A549 (cell line): ENCODE results near the gene SCUBE1. TPM values are rescaled to one million over a fixed set of nuclear protein-coding genes. Genes with fewer than 3 reads are reported as not detected.

ENCODE experiments used
- ATAC-seq, 2 experiments: fragments of 200-7000 bp in 1 of 2; fragments of >200 bp in 1 of 2; cut with Nextera tagmentation in 1 of 2; cut with Tn5 transposase in 1 of 2; 3 replicates each; pipeline versions ENCODE4 v1.8.0 to v1.9.1; 2018 to 2020; ENCODE audit warnings: mild to moderate bottlenecking in 1 of 2, moderate library complexity in 1 of 2
- CTCF ChIA-PET: fragments of 300-600 bp; sonication (Branson Sonifier 250); formaldehyde crosslinking; extraction: SDS; loops from one replicate; lab custom pipeline; 2021; ENCODE audit warnings: antibody characterized with exemption, inconsistent platforms; lab: Yijun Ruan, JAX
- POLR2A ChIA-PET: fragments of 350-600 bp; formaldehyde crosslinking; extraction: SDS; loops from one replicate; lab custom pipeline; 2021; ENCODE audit warnings: antibody characterized with exemption, inconsistent platforms; lab: Yijun Ruan, JAX
- DNase-seq, 2 experiments: peaks; one replicate each; pipeline versions ENCODE4 v3.0.0 to v3.0.0-alpha.2; 2011 to 2016; ENCODE audit warnings: low read depth in 1 of 2, low spot score in 1 of 2
- FAIRE-seq: peaks from 2 replicates; lab custom pipeline; 2011; peaks lifted over from hg19 to GRCh38; lab: Jason Lieb, UNC
- H3K27ac ChIP-seq, 2 experiments: fragments of >200 bp; sonication (Bioruptor Twin); formaldehyde crosslinking; 3 replicates each; pipeline ENCODE4 v1.5.1; 2016 to 2017
- H3K4me1 ChIP-seq: fragments of >200 bp; sonication (Bioruptor Twin); formaldehyde crosslinking; 3 replicates; pipeline ENCODE4 v1.6.1; 2016
- H3K4me2 ChIP-seq: fragments of >200 bp; sonication (Bioruptor Twin); formaldehyde crosslinking; 3 replicates; pipeline ENCODE4 v1.6.1; 2016
- H3K4me3 ChIP-seq: fragments of >200 bp; sonication (Bioruptor Twin); formaldehyde crosslinking; 3 replicates; pipeline ENCODE4 v1.5.1; 2016
- H3K9me3 ChIP-seq: fragments of >200 bp; sonication (Bioruptor Twin); formaldehyde crosslinking; 3 replicates; pipeline ENCODE4 v1.6.1; 2016
- BHLHE40 ChIP-seq: IDR thresholded peaks from 2 replicates; pipeline ENCODE4 v1.6.1; 2012; ENCODE audit warnings: low read depth, low read length, inconsistent platforms
- EHF ChIP-seq: fragments of 250-450 bp; sonication (Bioruptor Pico); IDR thresholded peaks from 2 replicates; pipeline ENCODE4 v1.5.0; 2020; ENCODE audit warnings: mild to moderate bottlenecking
- EHMT2 ChIP-seq: fragments of 200-600 bp; sonication (generic); IDR thresholded peaks from 2 replicates; pipeline ENCODE4 v1.6.1; 2016; ENCODE audit warnings: antibody characterized with exemption, low read depth, mild to moderate bottlenecking, moderate library complexity
- EP300 ChIP-seq, 2 experiments: fragments of >200 bp; sonication (Bioruptor Twin); formaldehyde crosslinking; IDR thresholded peaks; 2 replicates in 1 of 2; 3 replicates in 1 of 2; pipeline ENCODE4 v1.6.1; 2016 to 2017
- FOXS1 ChIP-seq: fragments of 250-450 bp; sonication (Bioruptor Pico); IDR thresholded peaks from 2 replicates; pipeline ENCODE4 v1.5.0; 2020; ENCODE audit warnings: mild to moderate bottlenecking, moderate library complexity
- HDAC2 ChIP-seq: fragments of 200-600 bp; sonication (generic); IDR thresholded peaks from 2 replicates; pipeline ENCODE4 v1.6.1; 2016
- HEYL ChIP-seq: fragments of 250-450 bp; sonication (Bioruptor Pico); IDR thresholded peaks from 2 replicates; pipeline ENCODE4 v1.8.0; 2021; ENCODE audit warnings: mild to moderate bottlenecking, moderate library complexity
- HOXA7 ChIP-seq: fragments of 250-450 bp; sonication (Bioruptor Pico); IDR thresholded peaks from 2 replicates; pipeline ENCODE4 v1.5.0; 2020; ENCODE audit warnings: mild to moderate bottlenecking, moderate library complexity
- KDM1A ChIP-seq: fragments of 200-600 bp; sonication (generic); IDR thresholded peaks from 2 replicates; pipeline ENCODE4 v1.6.1; 2016; ENCODE audit warnings: low read depth, mild to moderate bottlenecking
- KDM5A ChIP-seq: fragments of 200-600 bp; sonication (generic); IDR thresholded peaks from 2 replicates; pipeline ENCODE4 v1.6.1; 2016; ENCODE audit warnings: antibody characterized with exemption, mild to moderate bottlenecking
- NFE2L2 ChIP-seq: fragments of 150-350 bp; conservative IDR thresholded peaks from 2 replicates; pipeline ENCODE4 v1.6.1; 2014; ENCODE audit warnings: low read length
- NPAS2 ChIP-seq: fragments of 250-450 bp; sonication (Bioruptor Pico); IDR thresholded peaks from 2 replicates; pipeline ENCODE4 v1.8.0; 2022; ENCODE audit warnings: mild to moderate bottlenecking, moderate library complexity, borderline replicate concordance
- PHF8 ChIP-seq: fragments of 200-600 bp; sonication (generic); IDR thresholded peaks from 2 replicates; pipeline ENCODE4 v1.6.1; 2016; ENCODE audit warnings: low read depth, mild to moderate bottlenecking, antibody characterized with exemption, moderate library complexity, borderline replicate concordance
- POLR2A ChIP-seq: IDR thresholded peaks from 2 replicates; pipeline ENCODE4 v1.6.1; 2012; ENCODE audit warnings: mild to moderate bottlenecking, low read length
- RARB ChIP-seq: fragments of 250-450 bp; sonication (Bioruptor Pico); IDR thresholded peaks from 2 replicates; pipeline ENCODE4 v1.8.0; 2021; ENCODE audit warnings: mild to moderate bottlenecking, moderate library complexity
- RFX5 ChIP-seq: fragments of 450-650 bp; IDR thresholded peaks from 2 replicates; pipeline ENCODE4 v1.7.1; 2014; ENCODE audit warnings: antibody characterized with exemption, mild to moderate bottlenecking, moderate library complexity
- SMC3 ChIP-seq: fragments of >200 bp; sonication (Bioruptor Twin); formaldehyde crosslinking; IDR thresholded peaks from 3 replicates; pipeline ENCODE4 v1.6.1; 2018; ENCODE audit warnings: inconsistent platforms
- SREBF2 ChIP-seq: fragments of 450-650 bp; IDR thresholded peaks from 2 replicates; pipeline ENCODE4 v1.6.1; 2014; ENCODE audit warnings: mild to moderate bottlenecking, moderate library complexity
- TP53 ChIP-seq: fragments of 250-450 bp; sonication (Bioruptor Pico); IDR thresholded peaks from 2 replicates; pipeline ENCODE4 v1.5.0; 2021; ENCODE audit warnings: mild to moderate bottlenecking, moderate library complexity
- ZNF302 ChIP-seq: fragments of 250-450 bp; sonication (Bioruptor Pico); IDR thresholded peaks from 2 replicates; pipeline ENCODE4 v1.9.0; 2021; ENCODE audit warnings: inconsistent platforms, mild to moderate bottlenecking, moderate library complexity
- WGBS: methylation state at CpG from one replicate; pipeline ENCODE4 v1.1.6; 2017; ENCODE audit errors: missing lambda C conversion rate; 5-methylcytosine and 5-hydroxymethylcytosine counted together
- polyA plus RNA-seq, 4 experiments: library from polyadenylated mRNA; depleted of rRNA in 3 of 4; stranded (reverse); fragments of >200 nt; fragmentation: RNase III in 1 of 4; extraction: RNeasy Plus Mini Kit Qiagen cat#74134 plus additional on column Dnase treatment in 1 of 4; gene quantifications; 2 replicates in 3 of 4; 3 replicates in 1 of 4; pipeline ENCODE4 v1.2.3, GENCODE V29; 2011 to 2017
- TF ChIP-seq, protein P1 (sequence below): fragments of 250-450 bp; sonication (Bioruptor Pico); IDR thresholded peaks from 2 replicates; pipeline ENCODE4 v1.5.0; 2020; ENCODE audit warnings: low read depth, mild to moderate bottlenecking, moderate library complexity
- TF ChIP-seq, protein P2 (sequence below): IDR thresholded peaks from 2 replicates; pipeline ENCODE4 v1.6.1; 2012
- TF ChIP-seq, protein P3 (sequence below): fragments of >200 bp; sonication (Bioruptor Twin); formaldehyde crosslinking; IDR thresholded peaks from 2 replicates; pipeline ENCODE4 v1.6.1; 2016
- TF ChIP-seq, protein P4 (sequence below): IDR thresholded peaks from 2 replicates; pipeline ENCODE4 v1.6.1; 2012; ENCODE audit warnings: low read depth, borderline replicate concordance
- TF ChIP-seq, protein P5 (sequence below): fragments of 150-350 bp; IDR thresholded peaks from 2 replicates; pipeline ENCODE4 v1.6.1; 2014; ENCODE audit warnings: low read depth, mild to moderate bottlenecking, low read length
- TF ChIP-seq, protein P6 (sequence below): fragments of >200 bp; sonication (Bioruptor Twin); formaldehyde crosslinking; IDR thresholded peaks from 3 replicates; pipeline ENCODE4 v1.6.1; 2016
- TF ChIP-seq, protein P7 (sequence below): fragments of >200 bp; sonication (Bioruptor Twin); formaldehyde crosslinking; IDR thresholded peaks from 3 replicates; pipeline ENCODE4 v1.5.1; 2016

Gene SCUBE1
- polyA plus RNA-seq, 2 of the 4 experiments (the other 2 are of a cell fraction) = 0.01 to 0.12 TPM

DNA sequence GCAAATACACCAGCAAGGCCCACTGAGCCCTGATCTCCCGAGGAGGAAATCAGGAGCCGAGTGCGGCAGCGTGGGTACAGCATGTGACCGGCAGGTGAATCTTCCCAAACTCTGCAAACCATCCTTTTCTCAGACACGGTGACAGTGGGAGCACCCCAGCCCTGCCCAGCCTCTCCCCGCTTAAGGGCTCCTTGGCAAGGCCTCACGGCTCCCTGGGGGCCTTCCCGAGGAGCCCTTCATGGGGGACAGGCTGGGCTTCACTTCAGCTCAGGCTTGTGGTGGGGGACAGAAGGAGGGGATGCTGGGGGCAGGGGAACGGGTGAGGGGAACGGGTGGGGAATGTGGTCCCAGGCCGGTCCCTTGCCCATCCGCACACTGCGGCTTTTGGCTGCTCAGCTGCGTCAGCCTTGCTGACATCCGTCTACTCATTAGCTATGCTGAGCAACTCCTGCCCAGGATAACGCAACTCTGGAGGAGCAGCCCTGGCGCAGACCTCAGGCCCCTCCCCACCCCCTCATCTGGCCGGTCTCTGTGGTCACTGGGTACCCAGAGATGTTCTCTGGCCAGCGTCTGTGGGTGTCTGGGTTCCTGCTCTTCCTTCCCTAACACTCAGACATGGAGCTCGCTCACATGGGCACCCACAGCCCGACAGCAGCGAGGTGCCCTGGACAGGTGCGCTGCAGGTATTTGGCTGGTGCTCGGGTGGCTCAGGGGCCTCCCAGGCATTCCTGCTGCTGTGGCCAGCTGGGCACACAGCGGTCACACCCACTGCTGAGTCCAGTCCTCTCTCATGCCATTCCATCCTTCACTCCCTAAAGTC lies 134.3 kb downstream of the SCUBE1 start:
- ATAC-seq (no peak), FAIRE-seq (no peak)
- POLR2A ChIA-PET = no interaction called here

DNA sequence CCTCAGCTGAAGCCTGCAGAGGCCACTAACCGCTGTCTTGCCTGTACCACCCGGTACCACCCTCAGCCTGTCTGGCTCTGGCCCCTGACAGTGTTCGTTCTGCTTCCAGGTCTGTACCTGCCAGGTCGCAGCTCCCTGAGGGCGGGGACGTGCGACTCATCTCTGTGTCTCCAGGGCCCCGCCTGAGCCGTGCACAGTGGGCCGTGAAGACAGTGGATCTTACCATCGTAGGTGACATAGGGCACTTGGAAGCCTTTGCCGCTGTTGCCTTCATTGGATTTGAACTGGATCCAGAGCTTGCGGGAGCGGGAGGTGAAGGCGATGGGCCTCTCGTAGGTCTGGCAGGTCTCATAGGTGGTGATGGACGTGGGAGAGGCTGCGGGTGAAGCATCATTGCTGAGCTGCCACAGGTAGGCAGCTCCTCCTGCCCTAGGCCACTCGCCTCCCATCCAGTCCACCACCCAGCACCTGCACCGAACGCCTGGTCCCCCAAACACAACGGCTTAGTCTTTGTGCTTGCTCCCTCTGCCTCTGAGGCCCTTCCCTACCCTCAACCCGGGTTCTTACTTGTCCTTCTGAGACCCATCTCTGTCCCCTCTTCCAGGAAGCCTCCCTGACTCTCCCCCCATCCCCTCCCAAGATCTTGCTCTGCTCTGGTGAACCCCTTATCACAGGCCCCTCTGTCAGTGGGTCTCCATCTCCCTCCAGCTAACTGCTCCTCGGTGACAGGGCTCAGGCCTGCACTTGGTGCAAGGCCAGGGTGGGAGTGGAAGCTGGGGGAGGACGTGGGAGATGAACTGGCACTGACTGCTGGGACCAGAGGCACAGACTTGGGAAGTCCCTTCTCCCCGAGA lies 135.1 kb downstream of the SCUBE1 start:
- 79% methylated on average over 14 of the region's 26 CpGs for WGBS
- H3K27ac ChIP-seq = no peak overlapping the region
- H3K4me2 ChIP-seq = no peak overlapping the region
- ATAC-seq (no peak), FAIRE-seq (no peak), DNase-seq (no peak)
- H3K4me1 ChIP-seq = no peaks in the 10 kb centered on the region
- CTCF ChIA-PET = interaction anchor here (1.8 kb wide), 1 partner anchor 21 kb away, joined by 4 read pairs; the partner anchor contains the start of gene TTLL12
- no peaks in the 10 kb centered on the region for H3K9me3 ChIP-seq
- TF ChIP-seq, protein P1, sequence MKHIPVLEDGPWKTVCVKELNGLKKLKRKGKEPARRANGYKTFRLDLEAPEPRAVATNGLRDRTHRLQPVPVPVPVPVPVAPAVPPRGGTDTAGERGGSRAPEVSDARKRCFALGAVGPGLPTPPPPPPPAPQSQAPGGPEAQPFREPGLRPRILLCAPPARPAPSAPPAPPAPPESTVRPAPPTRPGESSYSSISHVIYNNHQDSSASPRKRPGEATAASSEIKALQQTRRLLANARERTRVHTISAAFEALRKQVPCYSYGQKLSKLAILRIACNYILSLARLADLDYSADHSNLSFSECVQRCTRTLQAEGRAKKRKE (CRISPR knock-in tag) = no peak
- no peak for TF ChIP-seq EP300 (IDR thresholded peaks at IDR 0.05)
- TF ChIP-seq, protein P2, sequence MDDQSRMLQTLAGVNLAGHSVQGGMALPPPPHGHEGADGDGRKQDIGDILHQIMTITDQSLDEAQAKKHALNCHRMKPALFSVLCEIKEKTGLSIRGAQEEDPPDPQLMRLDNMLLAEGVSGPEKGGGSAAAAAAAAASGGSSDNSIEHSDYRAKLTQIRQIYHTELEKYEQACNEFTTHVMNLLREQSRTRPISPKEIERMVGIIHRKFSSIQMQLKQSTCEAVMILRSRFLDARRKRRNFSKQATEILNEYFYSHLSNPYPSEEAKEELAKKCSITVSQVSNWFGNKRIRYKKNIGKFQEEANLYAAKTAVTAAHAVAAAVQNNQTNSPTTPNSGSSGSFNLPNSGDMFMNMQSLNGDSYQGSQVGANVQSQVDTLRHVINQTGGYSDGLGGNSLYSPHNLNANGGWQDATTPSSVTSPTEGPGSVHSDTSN = no peak
- no peak for TF ChIP-seq KDM5A
- TF ChIP-seq SMC3 = no peak
- TF ChIP-seq SREBF2 = no peak
- TF ChIP-seq BHLHE40 = no peak
- TF ChIP-seq, protein P3, sequence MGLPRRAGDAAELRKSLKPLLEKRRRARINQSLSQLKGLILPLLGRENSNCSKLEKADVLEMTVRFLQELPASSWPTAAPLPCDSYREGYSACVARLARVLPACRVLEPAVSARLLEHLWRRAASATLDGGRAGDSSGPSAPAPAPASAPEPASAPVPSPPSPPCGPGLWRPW = no peak
- no peak for TF ChIP-seq TP53 (CRISPR knock-in tag)
- TF ChIP-seq, protein P4, sequence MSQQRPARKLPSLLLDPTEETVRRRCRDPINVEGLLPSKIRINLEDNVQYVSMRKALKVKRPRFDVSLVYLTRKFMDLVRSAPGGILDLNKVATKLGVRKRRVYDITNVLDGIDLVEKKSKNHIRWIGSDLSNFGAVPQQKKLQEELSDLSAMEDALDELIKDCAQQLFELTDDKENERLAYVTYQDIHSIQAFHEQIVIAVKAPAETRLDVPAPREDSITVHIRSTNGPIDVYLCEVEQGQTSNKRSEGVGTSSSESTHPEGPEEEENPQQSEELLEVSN = no peak
- TF ChIP-seq HDAC2 = no peak
- TF ChIP-seq HOXA7 (CRISPR knock-in tag) = no peak
- no peak for TF ChIP-seq NFE2L2
- TF ChIP-seq ZNF302 (CRISPR knock-in tag) = no peak
- TF ChIP-seq EHF (CRISPR knock-in tag) = no peak
- TF ChIP-seq, protein P5, sequence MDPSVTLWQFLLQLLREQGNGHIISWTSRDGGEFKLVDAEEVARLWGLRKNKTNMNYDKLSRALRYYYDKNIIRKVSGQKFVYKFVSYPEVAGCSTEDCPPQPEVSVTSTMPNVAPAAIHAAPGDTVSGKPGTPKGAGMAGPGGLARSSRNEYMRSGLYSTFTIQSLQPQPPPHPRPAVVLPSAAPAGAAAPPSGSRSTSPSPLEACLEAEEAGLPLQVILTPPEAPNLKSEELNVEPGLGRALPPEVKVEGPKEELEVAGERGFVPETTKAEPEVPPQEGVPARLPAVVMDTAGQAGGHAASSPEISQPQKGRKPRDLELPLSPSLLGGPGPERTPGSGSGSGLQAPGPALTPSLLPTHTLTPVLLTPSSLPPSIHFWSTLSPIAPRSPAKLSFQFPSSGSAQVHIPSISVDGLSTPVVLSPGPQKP = no peak
- TF ChIP-seq, protein P6, sequence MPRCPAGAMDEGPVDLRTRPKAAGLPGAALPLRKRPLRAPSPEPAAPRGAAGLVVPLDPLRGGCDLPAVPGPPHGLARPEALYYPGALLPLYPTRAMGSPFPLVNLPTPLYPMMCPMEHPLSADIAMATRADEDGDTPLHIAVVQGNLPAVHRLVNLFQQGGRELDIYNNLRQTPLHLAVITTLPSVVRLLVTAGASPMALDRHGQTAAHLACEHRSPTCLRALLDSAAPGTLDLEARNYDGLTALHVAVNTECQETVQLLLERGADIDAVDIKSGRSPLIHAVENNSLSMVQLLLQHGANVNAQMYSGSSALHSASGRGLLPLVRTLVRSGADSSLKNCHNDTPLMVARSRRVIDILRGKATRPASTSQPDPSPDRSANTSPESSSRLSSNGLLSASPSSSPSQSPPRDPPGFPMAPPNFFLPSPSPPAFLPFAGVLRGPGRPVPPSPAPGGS = no peak
- POLR2A ChIA-PET = no interaction called here
- no peak overlapping the region for H3K4me3 ChIP-seq

More for the DNA sequence above, 134.3 kb downstream of the SCUBE1 start:
- WGBS = 81% methylated on average over 10 of the region's 26 CpGs
- Histone ChIP-seq H3K4me2 (no peak overlapping the region), H3K27ac (no peak overlapping the region), H3K4me1 (no peaks in the 10 kb centered on the region), H3K4me3 (no peak overlapping the region), H3K9me3 (no peaks in the 10 kb centered on the region)
- CTCF ChIA-PET = no interaction called here
- no peak for DNase-seq
- no peak for TF ChIP-seq RARB (CRISPR knock-in tag)
- TF ChIP-seq, protein P1 (CRISPR knock-in tag) = no peak
- TF ChIP-seq RFX5 = no peak
- TF ChIP-seq, protein P7, sequence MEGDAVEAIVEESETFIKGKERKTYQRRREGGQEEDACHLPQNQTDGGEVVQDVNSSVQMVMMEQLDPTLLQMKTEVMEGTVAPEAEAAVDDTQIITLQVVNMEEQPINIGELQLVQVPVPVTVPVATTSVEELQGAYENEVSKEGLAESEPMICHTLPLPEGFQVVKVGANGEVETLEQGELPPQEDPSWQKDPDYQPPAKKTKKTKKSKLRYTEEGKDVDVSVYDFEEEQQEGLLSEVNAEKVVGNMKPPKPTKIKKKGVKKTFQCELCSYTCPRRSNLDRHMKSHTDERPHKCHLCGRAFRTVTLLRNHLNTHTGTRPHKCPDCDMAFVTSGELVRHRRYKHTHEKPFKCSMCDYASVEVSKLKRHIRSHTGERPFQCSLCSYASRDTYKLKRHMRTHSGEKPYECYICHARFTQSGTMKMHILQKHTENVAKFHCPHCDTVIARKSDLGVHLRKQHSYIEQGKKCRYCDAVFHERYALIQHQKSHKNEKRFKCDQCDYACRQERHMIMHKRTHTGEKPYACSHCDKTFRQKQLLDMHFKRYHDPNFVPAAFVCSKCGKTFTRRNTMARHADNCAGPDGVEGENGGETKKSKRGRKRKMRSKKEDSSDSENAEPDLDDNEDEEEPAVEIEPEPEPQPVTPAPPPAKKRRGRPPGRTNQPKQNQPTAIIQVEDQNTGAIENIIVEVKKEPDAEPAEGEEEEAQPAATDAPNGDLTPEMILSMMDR = no peak
- no peak for TF ChIP-seq EHMT2
- TF ChIP-seq HEYL = no peak
- no peak for TF ChIP-seq NPAS2 (CRISPR knock-in tag)
- no peak for TF ChIP-seq HOXA7 (CRISPR knock-in tag)
- no peak for TF ChIP-seq EHF (CRISPR knock-in tag)
- no peak for TF ChIP-seq KDM1A
- no peak for TF ChIP-seq PHF8
- no peak for TF ChIP-seq POLR2A
- TF ChIP-seq FOXS1 (CRISPR knock-in tag) = no peak
